HG02623 (cell line): ENCODE data around the gene ARHGEF26.

Experiments
- ATAC-seq: cut with Tn5 transposase; IDR thresholded peaks from one replicate; pipeline ENCODE4 v1.9.1; 2021; ENCODE audit warnings: moderate library complexity; ENCODE audit not compliant: unreplicated experiment

The ARHGEF26 gene

DNA sequence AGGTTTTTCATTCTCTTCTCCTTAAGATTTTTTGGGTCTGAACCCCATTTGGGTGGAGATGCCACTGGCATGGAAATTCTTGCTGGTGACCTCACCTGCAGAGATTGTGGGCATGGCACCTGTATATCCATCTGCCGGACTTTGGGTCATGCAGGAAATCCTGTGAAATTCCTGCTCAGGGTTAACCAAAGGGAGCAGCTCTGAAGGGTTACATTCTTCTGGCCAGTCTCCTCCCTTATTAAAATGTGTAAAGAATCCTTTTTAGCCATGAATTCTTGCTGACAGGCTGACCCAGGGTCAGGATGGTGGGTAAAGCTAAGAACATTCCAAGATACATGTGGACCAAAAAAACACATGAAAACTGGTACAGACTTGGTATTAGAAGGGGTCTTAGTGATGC lies 27.4 kb downstream of the ARHGEF26 start:
- ATAC-seq: no peak

DNA sequence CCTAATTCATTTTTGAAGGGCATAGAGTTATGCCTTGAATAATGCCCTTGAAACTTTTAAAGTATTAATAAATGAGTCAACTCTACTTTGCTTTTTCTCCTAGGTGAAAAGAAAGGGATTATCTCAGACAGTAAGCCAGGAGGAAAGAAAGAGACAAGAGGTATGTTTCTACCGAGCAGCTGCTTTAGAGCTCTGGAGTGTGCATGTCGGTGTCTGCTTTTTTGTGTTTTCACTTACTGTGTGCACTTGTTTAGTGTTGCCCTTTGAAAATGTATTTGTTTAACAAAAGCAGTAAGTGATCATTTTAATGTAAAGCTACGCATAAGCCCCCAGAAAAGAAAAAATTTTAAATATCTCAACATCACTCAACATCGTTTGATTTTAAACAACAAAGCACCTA lies 28.1 kb downstream of the ARHGEF26 start:
- no peak for ATAC-seq

DNA sequence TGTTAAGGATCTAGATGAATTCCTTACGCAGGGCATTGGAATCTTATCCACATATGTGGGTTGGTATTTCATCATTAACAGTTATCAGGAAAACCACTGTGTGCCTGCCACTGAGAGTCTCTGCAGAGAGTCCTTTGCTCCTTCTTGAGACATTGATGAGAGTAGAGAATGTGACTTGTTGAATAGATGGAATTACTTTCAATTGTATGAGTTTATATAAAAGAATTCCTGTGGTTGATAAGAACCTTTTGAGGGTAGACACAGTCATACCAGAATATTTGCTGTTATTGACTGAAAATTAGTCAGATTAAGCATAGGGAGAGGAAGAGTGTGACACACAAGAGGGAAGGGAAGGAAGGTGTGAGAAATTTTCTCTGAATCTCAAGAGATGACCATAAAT lies 30.8 kb downstream of the ARHGEF26 start:
- no peak for ATAC-seq

DNA sequence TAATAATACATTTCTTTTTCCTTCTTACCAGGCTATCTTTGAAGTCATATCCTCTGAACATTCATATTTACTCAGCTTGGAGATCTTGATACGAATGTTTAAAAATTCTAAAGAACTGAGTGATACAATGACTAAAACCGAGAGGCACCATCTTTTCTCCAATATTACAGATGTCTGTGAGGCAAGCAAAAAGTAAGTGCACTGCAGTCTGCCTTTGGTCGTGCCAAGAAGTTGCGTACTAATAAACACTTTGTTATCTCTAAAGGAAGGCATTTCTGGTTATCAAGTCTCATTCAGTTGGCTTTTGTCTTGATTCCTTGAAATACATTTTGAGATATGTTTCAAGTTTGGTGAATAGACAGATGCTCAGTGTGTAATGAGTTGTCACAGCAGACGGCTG lies 31.6 kb downstream of the ARHGEF26 start:
- no peak for ATAC-seq

DNA sequence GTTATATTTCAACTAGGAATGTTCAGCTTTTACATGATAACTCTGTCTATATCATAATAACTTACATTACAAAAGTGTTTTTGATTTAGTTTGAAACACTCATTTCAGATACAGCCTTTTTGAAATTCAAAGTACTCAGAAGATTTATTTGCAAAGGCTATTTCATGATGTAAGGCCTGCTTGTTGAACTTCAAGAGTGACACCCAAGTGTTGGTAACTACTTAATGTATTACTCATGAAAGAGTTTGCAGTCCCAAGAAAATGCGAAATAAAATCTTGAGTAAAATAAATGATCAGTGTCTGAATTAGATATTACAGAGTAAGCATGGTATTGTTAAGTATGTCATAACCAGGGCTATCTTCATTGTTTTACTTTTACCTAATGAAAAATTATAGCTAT lies 35.3 kb downstream of the ARHGEF26 start:
- no peak for ATAC-seq

DNA sequence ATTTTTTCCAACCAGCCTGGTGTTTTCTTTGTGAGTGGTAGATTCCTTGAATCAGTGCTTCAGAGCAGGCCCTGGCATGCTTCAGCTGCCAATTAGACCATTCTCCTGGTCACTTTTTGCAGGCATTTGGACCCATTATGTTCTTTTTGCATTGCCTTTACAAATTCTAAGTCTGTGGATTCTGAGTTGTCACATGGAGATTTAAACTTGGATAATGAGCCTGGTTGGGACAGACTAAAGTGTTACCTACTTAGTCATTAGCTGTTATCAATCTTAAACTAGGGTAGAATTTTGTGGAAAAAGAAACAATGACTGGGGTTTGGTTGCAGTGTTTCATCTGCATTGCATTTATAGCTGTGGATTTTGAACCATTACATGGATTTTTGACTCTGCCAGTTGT lies 40.6 kb downstream of the ARHGEF26 start:
- no peak for ATAC-seq

DNA sequence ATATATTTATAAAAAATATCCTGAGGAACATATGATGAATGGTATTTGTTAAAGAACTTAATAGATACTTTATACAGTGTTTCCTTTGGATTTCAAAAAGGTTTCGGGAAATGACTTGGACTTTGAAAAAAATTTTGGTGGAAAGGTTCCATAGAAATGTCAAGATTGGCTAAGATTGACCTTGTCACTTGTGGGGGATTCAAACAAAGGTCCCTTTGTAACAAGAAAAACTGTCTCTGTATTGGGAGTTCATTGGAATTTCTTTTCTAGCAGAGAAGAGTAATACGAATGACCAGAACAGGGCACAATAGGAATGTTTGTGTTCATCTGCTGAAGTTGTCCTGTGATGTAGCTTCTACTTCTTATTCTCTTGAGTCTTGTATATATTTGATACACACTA lies 43.2 kb downstream of the ARHGEF26 start:
- no peak for ATAC-seq

DNA sequence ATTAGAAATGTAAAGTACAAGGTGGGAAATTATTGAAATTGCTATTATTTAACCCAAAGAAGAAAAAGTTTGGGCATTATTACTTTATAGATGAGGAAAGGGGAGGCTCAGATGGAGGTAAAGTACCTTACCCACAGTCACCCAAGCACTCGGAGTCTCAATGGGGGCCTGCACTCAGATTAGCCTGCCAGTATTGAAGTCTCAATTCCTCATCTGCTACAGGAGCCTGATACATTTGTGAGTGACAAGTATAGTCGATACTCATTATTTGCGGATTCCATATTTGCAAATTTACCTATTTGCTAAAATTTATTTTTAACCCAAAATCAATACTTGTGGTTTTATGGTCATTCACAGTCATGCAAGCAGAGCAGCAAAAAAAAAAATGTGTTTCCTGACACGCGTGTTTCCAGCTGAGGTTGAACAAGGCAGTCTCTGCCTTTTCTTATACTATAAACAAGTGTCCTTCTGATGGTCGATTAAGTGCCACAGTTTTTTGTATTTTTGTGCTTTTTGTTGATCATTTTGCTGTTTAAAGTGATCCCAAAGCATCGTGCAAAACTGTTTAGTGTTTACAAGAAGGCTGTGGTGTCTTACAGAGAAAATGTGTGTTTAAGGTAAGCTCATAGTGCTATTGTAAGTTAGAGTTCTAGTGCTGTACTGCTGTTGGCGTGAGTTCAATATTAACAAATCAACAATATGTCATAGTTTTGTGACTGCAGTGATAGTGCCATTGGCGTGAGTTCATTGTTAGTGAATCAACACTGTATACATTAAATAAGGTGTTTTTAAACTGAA lies 48.0 kb downstream of the ARHGEF26 start:
- ATAC-seq: no peak

DNA sequence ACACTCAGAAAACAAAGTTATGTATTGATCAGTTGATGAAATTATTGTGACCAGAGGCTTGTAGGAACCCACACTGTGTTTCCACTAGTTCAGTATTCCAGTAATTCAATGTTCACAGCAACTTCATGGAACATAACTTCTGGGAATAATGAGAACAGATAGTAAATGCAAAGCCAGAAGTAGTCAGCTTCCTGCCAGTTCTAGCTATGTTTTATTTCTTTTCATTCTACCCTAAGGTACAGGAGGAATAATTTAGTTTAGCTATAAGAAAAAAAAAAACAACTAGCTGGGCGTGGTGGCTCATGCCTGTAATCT lies 48.6 kb downstream of the ARHGEF26 start:
- ATAC-seq: no peak

DNA sequence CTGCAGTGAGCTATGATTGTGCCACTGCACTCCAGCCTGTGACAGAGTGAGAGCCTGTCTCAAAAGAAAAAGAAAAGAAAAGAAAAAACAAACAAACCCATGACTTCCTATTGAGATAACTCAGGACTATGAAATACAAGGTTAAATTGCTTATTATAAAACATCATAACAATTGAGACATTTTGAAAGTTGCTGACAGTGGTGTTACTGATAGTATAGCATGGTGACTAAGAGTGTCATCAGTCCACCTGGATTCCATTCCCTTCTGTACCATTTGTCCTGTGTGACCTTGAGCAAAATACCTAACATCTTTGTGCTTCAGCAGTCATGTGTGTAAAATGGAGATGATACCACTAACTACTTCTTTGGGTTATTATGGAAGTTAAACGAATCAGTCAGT lies 49.1 kb downstream of the ARHGEF26 start:
- ATAC-seq: no peak

DNA sequence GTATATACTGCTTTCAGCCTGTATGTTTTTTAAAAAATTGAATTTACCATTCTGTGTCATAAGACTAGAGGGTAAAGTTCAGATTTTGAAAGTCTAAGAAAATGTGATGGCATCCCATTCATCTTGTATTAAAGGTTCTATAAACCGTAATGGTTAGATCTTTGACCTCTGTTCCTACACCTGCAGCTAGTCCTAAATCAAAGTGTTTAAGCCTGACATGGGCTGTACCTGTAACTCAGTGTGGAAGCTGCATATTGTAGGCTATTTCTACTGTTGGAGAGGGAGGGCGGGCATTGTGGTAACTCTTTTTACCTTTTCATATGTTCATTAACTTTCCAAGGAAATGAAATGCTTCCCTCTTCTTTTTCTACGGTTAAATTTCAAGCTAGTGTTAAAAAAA lies 53.9 kb downstream of the ARHGEF26 start:
- ATAC-seq: no peak

DNA sequence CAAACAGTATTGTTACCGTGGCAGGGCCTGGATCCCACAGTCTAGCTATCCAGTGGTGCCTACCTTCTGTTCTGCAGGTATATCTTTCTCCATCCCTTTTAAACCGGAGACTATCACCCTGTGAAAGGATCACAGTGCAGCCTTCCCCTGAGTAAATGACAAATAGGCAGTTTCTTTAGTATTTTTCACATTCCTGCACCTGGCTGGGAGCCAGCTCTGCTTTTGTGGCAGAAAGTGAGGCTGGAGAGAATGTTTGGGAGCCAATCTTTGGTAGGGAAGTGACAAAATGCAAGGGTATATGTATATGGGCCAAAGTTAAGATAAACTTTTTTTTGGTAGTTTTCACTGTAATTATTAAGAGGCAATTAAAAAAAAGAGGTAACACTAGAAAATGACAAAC lies 54.8 kb downstream of the ARHGEF26 start:
- no peak for ATAC-seq

DNA sequence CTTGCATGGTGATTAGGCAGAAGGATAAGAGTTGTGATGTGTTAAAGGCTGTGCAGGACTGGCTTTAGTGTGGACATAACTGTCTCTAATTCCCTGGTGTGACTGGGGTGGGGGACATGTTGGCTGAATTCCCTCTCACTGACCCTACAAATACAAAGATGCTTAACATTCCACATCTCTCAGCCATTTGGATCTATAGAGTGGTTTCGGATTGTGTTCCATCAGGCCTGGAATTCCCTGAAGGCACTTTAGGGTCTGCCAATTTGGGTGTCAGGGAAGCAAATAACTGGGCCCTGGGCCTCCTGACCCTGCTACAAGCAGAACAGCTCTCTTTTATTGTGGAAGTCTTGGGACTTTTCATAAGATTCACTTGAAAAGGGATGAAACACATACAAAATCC lies 56.2 kb downstream of the ARHGEF26 start:
- no peak for ATAC-seq

DNA sequence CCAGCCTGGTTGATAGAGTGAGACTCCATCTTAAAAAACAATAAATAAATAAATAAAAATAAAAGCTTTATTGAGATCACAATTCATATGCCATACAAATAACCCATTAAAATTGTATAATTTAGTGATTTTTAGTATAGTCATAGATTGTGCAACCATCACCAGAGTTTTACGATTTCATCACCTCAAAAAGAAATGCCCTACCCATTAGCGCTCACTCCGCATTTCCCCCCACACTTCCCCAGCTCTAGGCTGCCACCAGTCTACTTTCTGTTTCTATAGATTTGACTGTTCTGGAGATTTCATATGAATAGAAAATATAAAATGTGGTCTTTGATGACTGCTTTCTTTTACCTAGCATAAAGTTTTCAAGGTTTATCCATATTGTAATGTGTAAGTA lies 57.0 kb downstream of the ARHGEF26 start:
- no peak for ATAC-seq

DNA sequence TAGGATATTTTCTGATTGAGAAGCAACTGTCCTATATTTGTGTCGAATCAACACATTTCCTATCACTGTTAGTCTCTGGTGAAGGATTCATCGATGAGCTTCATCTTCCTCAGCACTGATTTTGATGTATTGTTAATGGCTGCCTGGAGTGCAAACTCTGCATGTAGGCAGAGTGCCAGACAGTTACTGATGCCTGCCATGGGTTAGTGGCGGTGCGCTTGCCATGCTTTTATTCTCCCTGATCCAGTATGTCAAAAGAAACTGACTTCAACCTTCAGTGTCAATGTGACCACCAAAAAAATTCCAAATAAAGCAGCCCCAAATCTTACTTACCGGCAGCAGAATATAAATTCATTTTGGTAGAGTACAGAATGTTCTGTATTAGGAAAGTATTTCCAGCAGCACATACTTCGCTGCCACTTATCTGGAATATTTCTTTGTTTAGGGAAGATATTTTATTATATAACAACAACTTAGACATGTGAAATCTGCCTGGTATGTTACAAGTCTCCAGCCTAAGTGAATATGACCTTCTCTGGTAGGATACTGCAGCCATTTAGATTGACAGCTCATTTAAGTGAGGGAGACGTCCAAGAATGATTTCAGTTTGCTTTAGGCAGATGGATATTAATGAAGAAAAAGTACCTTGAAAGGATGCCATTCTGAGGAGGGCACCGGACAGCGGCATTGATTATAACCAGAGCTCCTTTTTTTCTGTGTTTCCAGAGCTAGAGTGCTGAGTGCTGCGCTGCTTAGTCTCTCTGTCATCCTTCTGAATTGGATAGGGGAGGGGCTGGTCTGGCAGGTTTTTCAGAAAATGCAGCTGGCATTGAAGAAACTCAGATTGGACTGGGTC lies 59.9 kb downstream of the ARHGEF26 start:
- ATAC-seq: no peak

DNA sequence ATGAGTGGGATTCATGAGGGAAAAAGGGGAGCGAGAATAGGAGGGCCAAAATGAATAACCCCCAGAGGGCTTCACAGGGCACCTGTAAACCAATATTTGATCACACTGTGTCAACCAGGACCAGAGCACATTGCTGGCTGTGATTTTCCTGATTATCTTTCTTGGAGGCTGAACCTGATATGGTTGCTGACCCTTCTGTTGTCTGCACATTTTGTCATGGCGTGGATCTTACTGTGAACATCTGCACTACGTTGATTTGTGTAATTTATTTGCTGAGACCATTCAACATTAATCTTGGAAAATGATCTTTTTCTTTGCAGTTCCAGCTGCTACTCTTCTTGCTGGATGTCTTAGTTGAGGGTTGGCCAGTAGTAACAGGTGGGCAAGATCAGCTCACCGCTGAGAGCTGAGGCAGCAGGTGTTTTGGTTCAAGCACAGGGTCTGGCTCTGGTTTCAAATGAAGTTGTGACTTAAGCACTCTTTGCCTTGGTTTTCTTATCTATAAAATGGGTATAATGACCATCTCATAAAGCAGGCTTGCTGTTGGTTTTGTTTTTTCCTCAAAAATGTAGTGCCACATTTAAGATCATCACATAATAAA lies 61.2 kb downstream of the ARHGEF26 start:
- ATAC-seq: no peak

DNA sequence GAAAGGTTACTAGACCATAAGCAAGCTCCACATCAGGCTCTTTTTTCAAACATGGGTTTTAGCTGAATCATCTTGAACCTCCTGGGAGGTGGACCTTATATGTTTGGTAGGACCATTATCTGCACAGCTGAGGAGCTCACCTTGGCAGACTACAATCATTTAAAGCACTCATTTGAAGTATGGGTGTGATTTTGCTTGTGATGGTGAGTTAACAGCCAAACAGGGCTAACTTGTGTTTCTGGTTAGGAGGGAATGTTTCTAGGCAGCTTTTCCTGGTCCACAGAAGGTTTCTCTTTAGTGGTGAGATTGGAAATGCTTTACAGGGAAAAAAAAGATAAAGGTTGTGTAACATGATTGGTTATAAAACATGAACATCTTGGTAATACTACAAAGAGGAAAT lies 61.8 kb downstream of the ARHGEF26 start:
- no peak for ATAC-seq

DNA sequence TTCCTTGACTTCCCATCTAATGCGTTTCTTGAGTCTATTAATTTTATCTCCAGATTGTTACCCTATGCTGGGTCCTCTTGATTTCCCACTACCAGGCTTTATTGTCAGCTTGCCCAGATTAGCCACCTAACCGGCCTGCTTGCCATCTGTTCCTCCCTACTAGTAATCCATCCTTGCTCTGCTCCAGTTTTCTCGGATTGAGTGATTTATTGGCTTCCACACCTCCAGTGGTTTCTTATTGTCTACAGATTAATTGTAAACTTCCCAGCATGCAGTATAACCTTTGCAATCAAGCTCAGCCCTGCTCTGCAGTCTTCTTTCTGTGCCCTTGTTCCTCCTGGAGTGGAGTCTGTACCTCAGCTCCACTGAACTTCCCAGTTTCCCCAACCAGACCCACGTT lies 63.4 kb downstream of the ARHGEF26 start:
- ATAC-seq: no peak

DNA sequence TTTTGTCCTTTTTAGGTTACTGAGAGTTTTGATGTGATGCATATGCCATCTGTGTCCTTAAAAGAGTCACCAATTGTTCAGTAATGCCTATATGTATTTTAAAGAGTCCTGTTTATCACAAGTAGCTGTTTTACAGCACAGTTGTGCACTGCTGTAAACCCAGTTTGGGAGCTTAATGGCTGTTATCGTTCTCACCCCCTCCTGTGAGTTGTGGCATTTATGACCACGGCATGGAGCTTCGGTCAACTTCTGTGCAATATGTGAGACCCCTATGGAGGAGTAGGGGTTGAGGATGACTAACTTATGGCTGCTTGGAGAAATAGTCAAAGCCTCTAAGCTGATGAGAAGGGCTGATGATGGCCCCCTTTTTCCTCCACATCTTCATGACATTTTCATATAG lies 67.2 kb downstream of the ARHGEF26 start:
- no peak for ATAC-seq

DNA sequence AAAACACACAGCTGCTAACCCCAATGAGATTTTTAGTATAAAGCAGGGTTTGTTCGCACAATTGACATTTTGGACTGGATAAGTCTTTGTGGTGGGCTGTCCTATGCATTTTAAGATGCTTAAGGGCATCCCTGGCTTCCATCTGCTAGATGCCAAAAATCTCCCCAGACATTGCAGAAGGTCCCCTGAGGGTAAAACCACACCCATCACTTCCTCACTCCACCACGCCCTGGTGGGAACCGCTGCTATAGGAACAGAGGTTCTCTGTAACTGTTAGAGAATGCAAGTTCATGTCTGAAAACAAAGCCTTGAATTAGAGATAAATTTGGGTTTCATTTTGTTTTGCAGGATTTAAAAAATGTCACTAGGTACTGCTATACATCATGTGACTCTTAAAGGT lies 67.7 kb downstream of the ARHGEF26 start:
- no peak for ATAC-seq

DNA sequence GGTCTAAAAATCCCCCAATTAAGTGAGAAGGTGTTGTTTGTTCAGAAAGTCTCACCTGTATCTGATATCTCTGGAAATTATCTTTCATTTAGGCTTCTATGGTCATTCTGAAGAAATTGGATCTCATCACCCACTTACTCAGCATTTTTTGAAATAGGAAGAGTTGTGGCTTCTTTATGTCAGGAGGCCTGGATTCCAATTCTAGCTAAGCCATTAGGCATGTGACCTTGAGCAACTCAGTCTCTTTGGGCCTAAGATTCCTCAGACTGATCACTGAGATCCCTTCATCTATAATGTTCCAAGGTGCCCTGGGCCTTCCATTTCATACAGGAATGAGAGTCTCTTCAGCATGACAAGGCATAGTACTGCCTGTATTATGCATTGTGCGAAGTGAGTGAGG lies 70.3 kb downstream of the ARHGEF26 start:
- ATAC-seq: no peak

DNA sequence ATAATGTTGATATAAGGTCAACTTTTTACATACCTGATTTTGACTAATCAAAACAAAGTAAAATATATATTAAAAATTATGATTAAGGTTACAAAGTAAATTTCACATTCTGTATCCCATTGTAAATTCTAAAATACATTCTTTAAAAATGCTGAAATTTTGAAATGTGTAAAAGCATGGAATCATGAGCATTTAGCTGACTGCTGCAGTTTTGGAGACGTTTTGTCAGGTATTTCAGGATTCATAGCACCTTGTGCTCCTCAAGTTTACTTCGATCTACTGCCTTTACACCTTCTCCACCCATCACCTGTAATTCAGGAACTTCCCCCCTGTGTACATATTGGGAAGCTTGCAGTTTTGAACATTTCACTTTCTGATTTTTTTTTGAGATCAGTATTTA lies 71.0 kb downstream of the ARHGEF26 start:
- no peak for ATAC-seq
